Psoas muscle (tissue), 8 donors: ENCODE results near the gene LYPD8. TPM values are rescaled to one million over a fixed set of nuclear protein-coding genes. Genes with fewer than 3 reads are reported as not detected.

Experiments
- ATAC-seq, 4 donors: fragments of 200-7000 bp; cut with Tn5 transposase; one replicate each; pipeline ENCODE4 v1.9.1; 2020; ENCODE audit warnings: moderate library complexity in 3 of 4, mild to moderate bottlenecking in 2 of 4
- DNase-seq, 2 donors: peaks; one replicate each; pipeline ENCODE4 v3.0.0-alpha.2; 2020
- H3K27ac ChIP-seq: fragments of 200-600 bp; one replicate; pipeline ENCODE4 v1.8.0; 2022
- H3K27me3 ChIP-seq, 3 donors: fragments of 200-600 bp in 1 of 3; one replicate each; pipeline versions ENCODE4 v1.6.1 to v1.8.0; 2013 to 2022; ENCODE audit warnings: low read length in 2 of 3, mild to moderate bottlenecking in 2 of 3, moderate library complexity in 1 of 3; ENCODE audit not compliant: insufficient read depth in 3 of 3
- H3K36me3 ChIP-seq, 2 donors: fragments of 200-600 bp in 1 of 2; one replicate each; pipeline versions ENCODE4 v1.6.1 to v1.8.0; 2013 to 2022; ENCODE audit warnings: low read depth in 1 of 2, mild to moderate bottlenecking in 1 of 2, moderate library complexity in 1 of 2; ENCODE audit not compliant: insufficient read depth in 1 of 2
- H3K4me1 ChIP-seq: fragments of 200-600 bp; one replicate; pipeline ENCODE4 v1.8.0; 2022
- H3K4me3 ChIP-seq: fragments of 200-600 bp; one replicate; pipeline ENCODE4 v1.8.0; 2022; ENCODE audit warnings: mild to moderate bottlenecking
- H3K9me3 ChIP-seq: fragments of 200-600 bp; one replicate; pipeline ENCODE4 v1.8.0; 2022
- WGBS, 3 donors: extraction: QIAGEN DNeasy Blood & Tissue Kit; methylation state at CpG; one replicate each; pipeline versions ENCODE4 v1.1.6 to v1.1.7; 2013; 5-methylcytosine and 5-hydroxymethylcytosine counted together
- intact Hi-C, 2 donors: fragments of 100-400 bp; cut with DNase I; formaldehyde crosslinking; loops; one replicate each; pipeline versions ENCODE4 v1.11.0 to v1.14.2; 2022
- polyA plus RNA-seq, 3 donors: library from polyadenylated mRNA; stranded (reverse); fragments of 200-250 nt; gene quantifications; one replicate each; pipeline ENCODE4 v1.2.3, GENCODE V29; 2013
- total RNA-seq, 4 donors: library from RNA; stranded (reverse); fragmentation: NEBNext Ultra II Directional in 2 of 4; extraction: Animal tissue kit (Norgen Biotek cat#: 25700) in 2 of 4; gene quantifications; one replicate each; pipeline versions ENCODE4 v1.2.1 to v1.2.4, GENCODE V29; 2021 to 2023
- TF ChIP-seq, protein P1 (sequence below): fragments of 200-600 bp; IDR thresholded peaks from one replicate; pipeline ENCODE4 v1.8.0; 2022; ENCODE audit warnings: antibody characterized with exemption
- donor health status: healthy with polysubstance abuse.
- donor health status: DM: no; HTN: no; CAD: no; lungs with moderate emphysema.
- donor health status: Bipolar disorder and iron deficiency.
- donor health status: healthy.
- donor health status: DM: yes; HTN: yes; CAD: no.
- donor health status: DM: no; HTN: no; CAD: no.
- donor health status: DM: no; HTN: no; CAD: no.
- donor health status: DM: yes; HTN: yes; CAD: no.

The LYPD8 gene
- total and polyA plus RNA-seq, 7 donors: not detected

DNA sequence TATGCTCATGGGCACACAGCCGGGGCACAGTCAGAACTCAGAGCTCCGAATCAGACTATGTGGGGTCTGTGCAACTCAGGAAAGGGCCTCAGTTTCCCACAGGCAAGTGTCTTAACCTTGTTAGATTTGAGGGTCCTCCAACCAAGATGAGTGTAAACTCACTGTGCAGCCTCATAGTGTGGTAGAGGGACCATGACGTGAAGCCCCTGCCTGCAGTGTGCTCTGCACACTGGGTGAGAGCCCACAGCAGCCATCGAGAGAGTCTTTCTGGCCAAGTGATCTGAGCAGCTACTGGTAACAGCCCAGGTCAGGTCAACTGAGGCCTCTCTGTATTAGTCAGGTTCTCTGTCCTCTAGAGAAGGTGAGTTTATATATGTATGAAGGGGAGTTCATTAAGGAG, 592 bp upstream of the LYPD8 start:
- ATAC-seq: no peak
- Histone ChIP-seq H3K4me3 (no peak overlapping the region), H3K27ac (no peak overlapping the region), H3K27me3 (no peaks in the 10 kb centered on the region), H3K4me1 (no peaks in the 10 kb centered on the region), H3K9me3 (no peaks in the 10 kb centered on the region), H3K36me3 (no peaks in the 10 kb centered on the region)
- intact Hi-C loops: no loop called here
- no peak for DNase-seq
- TF ChIP-seq, protein P1, sequence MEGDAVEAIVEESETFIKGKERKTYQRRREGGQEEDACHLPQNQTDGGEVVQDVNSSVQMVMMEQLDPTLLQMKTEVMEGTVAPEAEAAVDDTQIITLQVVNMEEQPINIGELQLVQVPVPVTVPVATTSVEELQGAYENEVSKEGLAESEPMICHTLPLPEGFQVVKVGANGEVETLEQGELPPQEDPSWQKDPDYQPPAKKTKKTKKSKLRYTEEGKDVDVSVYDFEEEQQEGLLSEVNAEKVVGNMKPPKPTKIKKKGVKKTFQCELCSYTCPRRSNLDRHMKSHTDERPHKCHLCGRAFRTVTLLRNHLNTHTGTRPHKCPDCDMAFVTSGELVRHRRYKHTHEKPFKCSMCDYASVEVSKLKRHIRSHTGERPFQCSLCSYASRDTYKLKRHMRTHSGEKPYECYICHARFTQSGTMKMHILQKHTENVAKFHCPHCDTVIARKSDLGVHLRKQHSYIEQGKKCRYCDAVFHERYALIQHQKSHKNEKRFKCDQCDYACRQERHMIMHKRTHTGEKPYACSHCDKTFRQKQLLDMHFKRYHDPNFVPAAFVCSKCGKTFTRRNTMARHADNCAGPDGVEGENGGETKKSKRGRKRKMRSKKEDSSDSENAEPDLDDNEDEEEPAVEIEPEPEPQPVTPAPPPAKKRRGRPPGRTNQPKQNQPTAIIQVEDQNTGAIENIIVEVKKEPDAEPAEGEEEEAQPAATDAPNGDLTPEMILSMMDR: no peak
- 66 to 84% (median 74%) methylated on average over 4 of the region's 4 CpGs for WGBS, 3 donors

DNA sequence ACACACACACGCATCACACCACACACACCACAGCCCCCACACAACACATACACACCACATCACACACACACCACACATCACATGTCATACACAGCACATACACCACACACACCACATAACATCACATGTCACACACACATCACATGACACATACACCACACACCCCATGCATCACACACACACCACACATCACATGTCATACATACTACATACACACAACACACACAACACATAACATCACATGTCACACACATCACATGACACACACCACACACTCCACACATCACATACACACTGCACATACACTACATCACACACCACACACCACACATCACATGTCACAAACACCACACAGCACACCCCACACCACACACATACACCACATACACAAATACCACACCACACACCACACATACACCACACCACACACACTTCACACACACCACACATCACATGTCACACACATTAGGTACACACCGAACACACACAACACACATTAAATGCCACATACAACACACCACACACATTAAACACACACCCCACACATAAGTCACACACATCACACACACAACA, 1.8 kb downstream of the LYPD8 start:
- no peak for DNase-seq
- Histone ChIP-seq H3K36me3 (no peaks in the 10 kb centered on the region), H3K27ac (no peak overlapping the region), H3K4me1 (no peaks in the 10 kb centered on the region), H3K4me3 (no peak overlapping the region), H3K9me3 (no peaks in the 10 kb centered on the region), H3K27me3 (no peaks in the 10 kb centered on the region)
- intact Hi-C loops: no loop called here
- WGBS, 3 donors: 97 to 100% (median 98%) methylated on average over 2 of the region's 2 CpGs
- TF ChIP-seq, protein P1: no peak
- no peak for ATAC-seq

DNA sequence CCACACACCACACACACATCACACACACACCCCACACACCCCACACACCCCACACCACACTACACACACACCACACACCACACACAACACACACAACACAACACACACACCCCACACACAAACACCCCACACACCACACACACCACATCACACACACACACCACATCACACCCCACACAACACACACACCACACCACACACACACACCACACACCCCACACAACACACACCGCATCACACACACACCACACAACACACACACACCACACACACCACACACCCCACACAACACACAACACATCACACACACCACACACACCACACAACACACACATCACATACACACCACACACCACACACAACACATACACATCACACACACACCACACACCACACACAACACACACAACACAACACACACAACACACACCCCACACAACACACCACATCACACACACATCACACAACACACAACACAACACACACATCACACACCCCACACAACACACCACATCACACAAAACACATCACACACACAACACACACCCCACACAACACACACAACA, 2.4 kb downstream of the LYPD8 start:
- TF ChIP-seq, protein P1: no peak
- ATAC-seq (no peak), DNase-seq (no peak)
- Histone ChIP-seq H3K27ac (no peak overlapping the region), H3K36me3 (no peaks in the 10 kb centered on the region), H3K4me1 (no peaks in the 10 kb centered on the region), H3K9me3 (no peaks in the 10 kb centered on the region), H3K27me3 (no peaks in the 10 kb centered on the region), H3K4me3 (no peak overlapping the region)
- 97 to 100% (median 100%) methylated on average over 1 of the region's 1 CpG for WGBS, 3 donors
- intact Hi-C loops: no loop called here

DNA sequence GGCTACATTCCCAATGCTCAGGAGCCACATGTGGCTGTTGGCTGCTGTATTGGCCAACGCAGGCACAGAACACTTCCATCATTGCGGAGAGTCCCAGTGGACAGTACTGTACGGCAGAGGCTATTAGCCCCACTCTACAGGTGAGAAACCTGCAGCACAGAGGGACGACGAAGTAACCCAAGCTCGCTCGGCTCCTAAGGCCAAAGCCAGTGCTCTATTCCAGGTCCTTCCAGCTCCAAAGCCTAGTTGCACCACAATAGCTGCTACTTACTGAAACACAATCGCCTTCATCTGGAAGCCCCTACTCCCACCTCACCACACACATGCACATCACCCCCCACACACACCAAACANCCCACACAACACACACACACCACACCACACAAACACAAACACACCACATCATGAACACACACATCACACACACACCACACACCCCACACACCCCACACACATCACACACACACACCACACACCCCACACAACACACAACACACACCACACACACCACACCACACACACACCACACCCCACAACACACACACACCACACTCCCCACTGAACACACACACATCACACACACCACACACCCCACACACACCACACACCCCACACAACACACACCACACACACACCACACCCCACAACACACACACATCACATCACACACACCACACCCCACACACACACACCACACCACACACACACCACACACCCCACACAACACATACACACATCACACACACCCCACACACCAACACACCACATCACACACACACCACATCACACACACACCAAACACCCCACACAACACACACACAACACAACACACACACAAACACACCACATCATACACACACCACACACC, 3.2 kb downstream of the LYPD8 start:
- ATAC-seq (no peak), DNase-seq (no peak)
- WGBS, 3 donors: 70 to 83% (median 74%) methylated on average over 8 of the region's 8 CpGs
- intact Hi-C loops: no loop called here
- Histone ChIP-seq H3K4me3 (no peak overlapping the region), H3K27me3 (no peaks in the 10 kb centered on the region), H3K36me3 (no peaks in the 10 kb centered on the region), H3K4me1 (no peaks in the 10 kb centered on the region), H3K9me3 (no peaks in the 10 kb centered on the region), H3K27ac (no peak overlapping the region)
- TF ChIP-seq, protein P1: no peak
